ENCODE data around the gene PROSER2. TPM values are rescaled to one million over a fixed set of nuclear protein-coding genes. Genes with fewer than 3 reads are reported as not detected.

PROSER2 gene
- polyA plus RNA-seq, 1 donor (not counting 4 experiments of a cell fraction or from before 2014, with no cell fraction given) = 10.2 TPM

DNA sequence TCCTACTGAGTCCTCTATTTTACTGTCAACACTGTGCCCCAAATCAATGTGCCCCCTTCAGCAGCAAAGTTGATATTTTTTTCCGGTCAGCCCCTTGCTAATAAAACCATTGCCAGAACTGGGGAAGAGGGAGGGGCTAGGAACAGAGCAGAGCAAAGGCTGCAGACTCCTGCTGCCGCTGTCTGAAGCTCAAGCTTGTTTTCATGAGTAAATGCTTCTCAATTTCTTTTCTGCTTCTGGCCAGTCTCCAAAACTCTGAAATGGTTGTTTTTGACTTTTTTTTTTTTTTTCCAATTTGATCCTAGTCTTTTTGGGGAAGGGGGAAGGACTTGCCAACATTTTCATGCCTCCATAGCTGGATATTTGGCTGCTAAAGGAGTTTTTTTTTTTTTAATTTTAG, 26.7 kb upstream of the PROSER2 start:
- Histone ChIP-seq H2AFZ (ENCODE audit: control insufficient read depth, low read length) (no peak overlapping the region), H3K79me2 (ENCODE audit: control insufficient read depth, insufficient read depth, low read length) (no peaks in the 10 kb centered on the region), H3K9ac (ENCODE audit: control insufficient read depth, extremely low read depth, insufficient read depth, low read length) (no peak overlapping the region), H3K27ac (ENCODE audit: control insufficient read depth, insufficient read depth, low read length) (no peak overlapping the region), H3K27me3 (ENCODE audit: control insufficient read depth, extremely low read depth, insufficient read depth, low read length) (no peaks in the 10 kb centered on the region), H4K20me1 (ENCODE audit: control insufficient read depth, extremely low read depth, insufficient read depth, low read length) (no peaks in the 10 kb centered on the region), H3K36me3 (ENCODE audit: control insufficient read depth in 2 of 2, extremely low read depth in 1 of 2, insufficient read depth in 2 of 2, low read length in 2 of 2) (no peaks in the 10 kb centered on the region), H3K4me3 (ENCODE audit: control insufficient read depth in 2 of 3, extremely low read depth in 1 of 3, insufficient read depth in 2 of 3, low read depth in 1 of 3, low read length in 3 of 3) (no peak overlapping the region), H3K9me1 (ENCODE audit: control insufficient read depth, extremely low read depth, insufficient read depth, low read length) (no peaks in the 10 kb centered on the region), H3K9me3 (ENCODE audit: control insufficient read depth, low read depth, low read length) (no peaks in the 10 kb centered on the region), H3K4me2 (ENCODE audit: control insufficient read depth, extremely low read depth, insufficient read depth, low read depth, low read length) (no peak overlapping the region), H3K4me1 (ENCODE audit: control insufficient read depth, extremely low read depth, insufficient read depth, low read length) (peaks cover 6% of the 10 kb centered on the region)
- DNase-seq (ENCODE audit: low read depth, low spot score) (no peak), FAIRE-seq (no peak)
- TF ChIP-seq CTCF (optimal IDR thresholded peaks at IDR 0.05 in 1 of 3, IDR thresholded peaks at IDR 0.05 in 1 of 3, conservative IDR thresholded peaks at IDR 0.05 in 1 of 3; ENCODE audit: extremely low read depth in 1 of 3, insufficient read depth in 2 of 3, low read length in 3 of 3) = no peak
- no peak for TF ChIP-seq EZH2 (IDR thresholded peaks at IDR 0.05; ENCODE audit: low read length)
- dilution Hi-C loops (cut with MboI; ENCODE audit: extremely low pct_ligation_motif_present, low sequenced_read_pairs) = no loop called here

GRCh38 chr10:11797281-11797680, 25.9 kb upstream of the PROSER2 start:
- Histone ChIP-seq H3K4me2 (ENCODE audit: control insufficient read depth, extremely low read depth, insufficient read depth, low read depth, low read length) (no peak overlapping the region), H3K27ac (ENCODE audit: control insufficient read depth, insufficient read depth, low read length) (no peak overlapping the region), H3K9me3 (ENCODE audit: control insufficient read depth, low read depth, low read length) (no peaks in the 10 kb centered on the region), H3K79me2 (ENCODE audit: control insufficient read depth, insufficient read depth, low read length) (no peaks in the 10 kb centered on the region), H2AFZ (ENCODE audit: control insufficient read depth, low read length) (no peak overlapping the region), H3K4me1 (ENCODE audit: control insufficient read depth, extremely low read depth, insufficient read depth, low read length) (peaks cover 6% of the 10 kb centered on the region), H4K20me1 (ENCODE audit: control insufficient read depth, extremely low read depth, insufficient read depth, low read length) (no peaks in the 10 kb centered on the region), H3K36me3 (ENCODE audit: control insufficient read depth in 2 of 2, extremely low read depth in 1 of 2, insufficient read depth in 2 of 2, low read length in 2 of 2) (no peaks in the 10 kb centered on the region), H3K9me1 (ENCODE audit: control insufficient read depth, extremely low read depth, insufficient read depth, low read length) (no peaks in the 10 kb centered on the region), H3K9ac (ENCODE audit: control insufficient read depth, extremely low read depth, insufficient read depth, low read length) (no peak overlapping the region), H3K4me3 (ENCODE audit: control insufficient read depth in 2 of 3, extremely low read depth in 1 of 3, insufficient read depth in 2 of 3, low read depth in 1 of 3, low read length in 3 of 3) (no peak overlapping the region), H3K27me3 (ENCODE audit: control insufficient read depth, extremely low read depth, insufficient read depth, low read length) (no peaks in the 10 kb centered on the region)
- DNase-seq (ENCODE audit: low read depth, low spot score) (no peak), FAIRE-seq (no peak)
- dilution Hi-C loops (cut with MboI; ENCODE audit: extremely low pct_ligation_motif_present, low sequenced_read_pairs) = no loop called here
- TF ChIP-seq EZH2 (IDR thresholded peaks at IDR 0.05; ENCODE audit: low read length) = no peak
- no peak for TF ChIP-seq CTCF (optimal IDR thresholded peaks at IDR 0.05 in 1 of 3, IDR thresholded peaks at IDR 0.05 in 1 of 3, conservative IDR thresholded peaks at IDR 0.05 in 1 of 3; ENCODE audit: extremely low read depth in 1 of 3, insufficient read depth in 2 of 3, low read length in 3 of 3)
